GM12878 (cell line): Measurements from ENCODE around the gene DCAF5.

ENCODE experiments used
- ATF2 ChIP-seq: IDR thresholded peaks from 2 replicates; pipeline ENCODE4 v1.6.1; 2012; ENCODE audit warnings: low read length, inconsistent platforms
- BHLHE40 ChIP-seq, 2 experiments: fragments of 450-650 bp in 1 of 2; IDR thresholded peaks; 2 replicates each; pipeline ENCODE4 v1.6.1; 2011 to 2017; ENCODE audit warnings: low read depth in 2 of 2, borderline replicate concordance in 1 of 2, improper control_type of control experiment in 1 of 2, low read length in 1 of 2, mild to moderate bottlenecking in 1 of 2
- CTCF ChIP-seq, 3 experiments: IDR thresholded peaks in 2 of 3; conservative IDR thresholded peaks in 1 of 3; 2 replicates each; pipeline ENCODE4 v1.5.1; 2011; ENCODE audit warnings: low read depth in 3 of 3, low read length in 3 of 3, mild to moderate bottlenecking in 3 of 3, control low read depth in 2 of 3, moderate library complexity in 2 of 3, inconsistent platforms in 1 of 3, mixed read lengths in 1 of 3; ENCODE audit not compliant: control insufficient read depth in 2 of 3, insufficient read depth in 1 of 3; ENCODE audit errors: extremely low read depth in 1 of 3
- EZH2 ChIP-seq: IDR thresholded peaks from 2 replicates; pipeline ENCODE4 v1.6.1; 2012; ENCODE audit warnings: low read depth, mild to moderate bottlenecking, control low read depth, inconsistent platforms, low read length, borderline replicate concordance; ENCODE audit not compliant: control insufficient read depth
- HCFC1 ChIP-seq: fragments of 150-350 bp; IDR thresholded peaks from 2 replicates; pipeline ENCODE4 v1.6.1; 2014; ENCODE audit warnings: low read length
- HDAC6 ChIP-seq: fragments of 200-600 bp; sonication (generic); IDR thresholded peaks from one replicate; pipeline ENCODE4 v1.8.0; 2017; ENCODE audit warnings: antibody characterized with exemption; ENCODE audit not compliant: unreplicated experiment
- SMC3 ChIP-seq: IDR thresholded peaks from 2 replicates; pipeline ENCODE4 v1.6.1; 2011; ENCODE audit warnings: low read length, improper control_type of control experiment, borderline replicate concordance
- SREBF1 ChIP-seq: IDR thresholded peaks from 2 replicates; pipeline ENCODE4 v1.6.1; 2012; ENCODE audit warnings: mild to moderate bottlenecking, low read length
- TAF1 ChIP-seq: IDR thresholded peaks from 2 replicates; pipeline ENCODE4 v1.6.1; 2011; ENCODE audit warnings: mild to moderate bottlenecking, low read depth, low read length, borderline replicate concordance
- ZZZ3 ChIP-seq: IDR thresholded peaks from 2 replicates; pipeline ENCODE4 v1.6.1; 2011; ENCODE audit warnings: low read depth; ENCODE audit not compliant: control insufficient read depth, insufficient read length
- TF ChIP-seq, protein P1 (sequence below): fragments of 450-650 bp; IDR thresholded peaks from 2 replicates; pipeline ENCODE4 v1.6.1; 2017; ENCODE audit warnings: mild to moderate bottlenecking

DNA sequence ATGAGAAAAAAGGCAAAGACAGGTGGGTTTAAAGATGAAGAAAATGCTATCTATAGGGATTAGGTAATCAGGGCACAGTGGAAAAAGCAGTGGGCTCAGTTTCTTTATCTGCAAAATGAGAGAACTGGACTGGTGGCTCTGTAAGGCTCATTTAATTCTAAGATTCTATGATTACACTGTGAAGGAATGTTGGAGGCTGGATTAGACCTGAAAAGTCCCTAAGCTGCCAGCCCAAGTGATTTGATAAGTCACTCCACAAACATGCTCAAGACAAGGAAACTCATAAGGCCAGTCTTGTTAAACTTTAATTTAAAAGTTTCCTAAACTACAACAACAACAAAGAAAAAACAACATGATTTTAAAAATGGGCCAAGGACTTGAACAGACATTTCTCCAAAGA, 75.1 kb downstream of the DCAF5 start:
- TF ChIP-seq ATF2 (no peak), TAF1 (no peak), HDAC6 (no peak), BHLHE40 (IDR thresholded peaks at IDR 0.05; ENCODE audit: borderline replicate concordance in 1 of 2, low read depth in 2 of 2, low read length in 1 of 2) (no peak), HCFC1 (no peak), SMC3 (no peak), SREBF1 (no peak), EZH2 (no peak), ZZZ3 (no peak), CTCF (IDR thresholded peaks at IDR 0.05 in 2 of 3, conservative IDR thresholded peaks at IDR 0.05 in 1 of 3; ENCODE audit: control insufficient read depth in 2 of 3, extremely low read depth in 1 of 3, insufficient read depth in 1 of 3, low read depth in 3 of 3, low read length in 3 of 3) (no peak)
- TF ChIP-seq, protein P1, sequence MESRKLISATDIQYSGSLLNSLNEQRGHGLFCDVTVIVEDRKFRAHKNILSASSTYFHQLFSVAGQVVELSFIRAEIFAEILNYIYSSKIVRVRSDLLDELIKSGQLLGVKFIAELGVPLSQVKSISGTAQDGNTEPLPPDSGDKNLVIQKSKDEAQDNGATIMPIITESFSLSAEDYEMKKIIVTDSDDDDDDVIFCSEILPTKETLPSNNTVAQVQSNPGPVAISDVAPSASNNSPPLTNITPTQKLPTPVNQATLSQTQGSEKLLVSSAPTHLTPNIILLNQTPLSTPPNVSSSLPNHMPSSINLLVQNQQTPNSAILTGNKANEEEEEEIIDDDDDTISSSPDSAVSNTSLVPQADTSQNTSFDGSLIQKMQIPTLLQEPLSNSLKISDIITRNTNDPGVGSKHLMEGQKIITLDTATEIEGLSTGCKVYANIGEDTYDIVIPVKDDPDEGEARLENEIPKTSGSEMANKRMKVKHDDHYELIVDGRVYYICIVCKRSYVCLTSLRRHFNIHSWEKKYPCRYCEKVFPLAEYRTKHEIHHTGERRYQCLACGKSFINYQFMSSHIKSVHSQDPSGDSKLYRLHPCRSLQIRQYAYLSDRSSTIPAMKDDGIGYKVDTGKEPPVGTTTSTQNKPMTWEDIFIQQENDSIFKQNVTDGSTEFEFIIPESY = no peak
